ENCODE measurements around the gene DAP. TPM values are rescaled to one million over a fixed set of nuclear protein-coding genes. Genes with fewer than 3 reads are reported as not detected.

DAP gene
- total and polyA plus RNA-seq, 2 experiments from 2014 or later = 35.7 to 37.6 TPM

GRCh38 chr5:10808347-10809226 lies 47.6 kb upstream of the DAP start (continued):
- TF ChIP-seq ZNF462 (CRISPR knock-in tag; IDR thresholded peaks at IDR 0.05) = no peak
- TF ChIP-seq ETS1 (IDR thresholded peaks at IDR 0.05) = no peak
- no peak for TF ChIP-seq STAT1 (IDR thresholded peaks at IDR 0.05; ENCODE audit: unreplicated experiment)
- TF ChIP-seq CTCF (conservative IDR thresholded peaks at IDR 0.05; ENCODE audit: low read depth in 2 of 2) = no peak
- no peak for TF ChIP-seq NANOG (IDR thresholded peaks at IDR 0.05; ENCODE audit: borderline replicate concordance)
